NB4 (cell line): Measurements from ENCODE around the gene NSUN6.

ENCODE experiments used
- CTCF ChIP-seq: IDR thresholded peaks from one replicate; pipeline ENCODE4 v1.5.1; 2012; ENCODE audit warnings: low read depth, low read length
- MAX ChIP-seq: IDR thresholded peaks from 2 replicates; pipeline ENCODE4 v1.6.1; 2011; ENCODE audit warnings: low read depth, low read length
- MYC ChIP-seq: IDR thresholded peaks from 2 replicates; pipeline ENCODE4 v1.6.1; 2011; ENCODE audit warnings: low read depth, low read length
- POLR2A ChIP-seq: IDR thresholded peaks from 2 replicates; pipeline ENCODE4 v1.6.1; 2011; ENCODE audit warnings: mild to moderate bottlenecking; ENCODE audit not compliant: insufficient read length; ENCODE audit errors: extremely low read depth

- no peak for TF ChIP-seq CTCF
- no peak for TF ChIP-seq POLR2A
- no peak for TF ChIP-seq MYC
- no peak for TF ChIP-seq MAX
Measured at GRCh38 chr10:18699849-18700840, 48.8 kb upstream of the NSUN6 start.
